DND-41 (cell line): ENCODE results near the gene EHBP1.

Experiments
- ATAC-seq: fragments of 200-7000 bp; cut with Tn5 transposase; 3 replicates; pipeline ENCODE4 v1.9.1; 2021; ENCODE audit warnings: low read depth; ENCODE audit not compliant: insufficient read depth
- DNase-seq: peaks from one replicate; pipeline ENCODE4 v3.0.0-alpha.2; 2020
- H2AFZ ChIP-seq: 2 replicates; pipeline ENCODE4 v1.6.0; 2012; ENCODE audit warnings: low read depth, low read length
- H3K27ac ChIP-seq: 2 replicates; pipeline ENCODE4 v1.5.1; 2012; ENCODE audit warnings: low read length, inconsistent platforms
- H3K27me3 ChIP-seq: fragments of 200-600 bp; sonication (generic); 2 replicates; pipeline ENCODE4 v1.6.0; 2012; ENCODE audit warnings: low read length, mild to moderate bottlenecking, inconsistent platforms; ENCODE audit not compliant: insufficient read depth, poor library complexity
- H3K36me3 ChIP-seq: 2 replicates; pipeline ENCODE4 v1.5.1; 2012; ENCODE audit warnings: low read length, inconsistent platforms; ENCODE audit not compliant: insufficient read depth
- H3K4me1 ChIP-seq: 2 replicates; pipeline ENCODE4 v1.5.1; 2012; ENCODE audit warnings: mild to moderate bottlenecking, low read length; ENCODE audit not compliant: insufficient read depth
- H3K4me2 ChIP-seq: 2 replicates; pipeline ENCODE4 v1.6.0; 2012; ENCODE audit warnings: mild to moderate bottlenecking, moderate library complexity, low read length, inconsistent platforms; ENCODE audit not compliant: insufficient read depth
- H3K4me3 ChIP-seq, 2 experiments: fragments of 200-600 bp in 1 of 2; shearing (Covaris generic) in 1 of 2; 2 replicates each; pipeline ENCODE4 v1.5.1; 2012 to 2016; ENCODE audit warnings: inconsistent platforms in 2 of 2, low read length in 2 of 2, mild to moderate bottlenecking in 2 of 2, low read depth in 1 of 2, moderate library complexity in 1 of 2
- H3K79me2 ChIP-seq: 2 replicates; pipeline ENCODE4 v1.6.0; 2012; ENCODE audit warnings: low read length, inconsistent platforms; ENCODE audit not compliant: insufficient read depth
- H3K9ac ChIP-seq: 2 replicates; pipeline ENCODE4 v1.6.0; 2012; ENCODE audit warnings: low read depth, mild to moderate bottlenecking, inconsistent platforms, low read length, moderate library complexity
- H3K9me3 ChIP-seq: 2 replicates; pipeline ENCODE4 v1.5.1; 2012; ENCODE audit warnings: low read length, moderate library complexity, mild to moderate bottlenecking, inconsistent platforms; ENCODE audit not compliant: insufficient read depth, severe bottlenecking
- H4K20me1 ChIP-seq: 2 replicates; pipeline ENCODE4 v1.6.0; 2012; ENCODE audit warnings: low read length; ENCODE audit not compliant: insufficient read depth
- CTCF ChIP-seq: IDR thresholded peaks from 2 replicates; pipeline ENCODE4 v1.5.1; 2012; ENCODE audit warnings: borderline replicate concordance, low read length, moderate library complexity, mild to moderate bottlenecking; ENCODE audit not compliant: poor library complexity, severe bottlenecking; ENCODE audit errors: extremely low read depth
- EZH2 ChIP-seq: IDR thresholded peaks from 3 replicates; pipeline ENCODE4 v1.6.1; 2012; ENCODE audit warnings: borderline replicate concordance, low read depth, mild to moderate bottlenecking, moderate library complexity, low read length, inconsistent platforms; ENCODE audit not compliant: severe bottlenecking

Gene EHBP1

GRCh38 chr2:62971936-62972335 lies 266.4 kb downstream of the EHBP1 start:
- H3K36me3 ChIP-seq = peaks cover 8% of the 10 kb centered on the region; the same call in 1 of the 2 replicates
- no peak overlapping the region for H3K4me3 ChIP-seq
- H3K9me3 ChIP-seq = no peaks in the 10 kb centered on the region
- no peak overlapping the region for H3K4me2 ChIP-seq
- no peaks in the 10 kb centered on the region for H3K27me3 ChIP-seq
- H4K20me1 ChIP-seq = no peaks in the 10 kb centered on the region
- no peak overlapping the region for H3K27ac ChIP-seq
- ATAC-seq (no peak), DNase-seq (no peak)
- no peak overlapping the region for H2AFZ ChIP-seq
- H3K79me2 ChIP-seq = no peaks in the 10 kb centered on the region
- no peak for TF ChIP-seq CTCF
- TF ChIP-seq EZH2 = no peak
- H3K9ac ChIP-seq = no peak overlapping the region
- H3K4me1 ChIP-seq = no peaks in the 10 kb centered on the region

GRCh38 chr2:62972601-62973000 lies 267.1 kb downstream of the EHBP1 start:
- H3K4me3 ChIP-seq = no peak overlapping the region
- H3K27me3 ChIP-seq = no peaks in the 10 kb centered on the region
- H3K4me2 ChIP-seq = no peak overlapping the region
- no peak for DNase-seq
- no peaks in the 10 kb centered on the region for H3K79me2 ChIP-seq
- no peaks in the 10 kb centered on the region for H3K4me1 ChIP-seq
- H4K20me1 ChIP-seq = no peaks in the 10 kb centered on the region
- no peak overlapping the region for H3K27ac ChIP-seq
- no peak overlapping the region for H3K9ac ChIP-seq
- ATAC-seq = no peak
- H3K36me3 ChIP-seq = peaks cover 8% of the 10 kb centered on the region; the same call in 1 of the 2 replicates
- no peak for TF ChIP-seq CTCF
- no peak for TF ChIP-seq EZH2
- H2AFZ ChIP-seq = no peak overlapping the region
- H3K9me3 ChIP-seq = no peaks in the 10 kb centered on the region

GRCh38 chr2:62974999-62975398 lies 269.5 kb downstream of the EHBP1 start:
- Histone ChIP-seq H3K27me3 (no peaks in the 10 kb centered on the region), H3K4me2 (no peak overlapping the region), H3K9ac (no peak overlapping the region), H3K27ac (no peak overlapping the region), H3K4me1 (no peaks in the 10 kb centered on the region), H3K9me3 (no peaks in the 10 kb centered on the region), H3K79me2 (no peaks in the 10 kb centered on the region), H3K4me3 (no peak overlapping the region), H2AFZ (no peak overlapping the region), H4K20me1 (no peaks in the 10 kb centered on the region), H3K36me3 (peaks cover 14% of the 10 kb centered on the region; the same call in 1 of the 2 replicates)
- ATAC-seq (no peak), DNase-seq (no peak)
- no peak for TF ChIP-seq CTCF
- TF ChIP-seq EZH2 = no peak

GRCh38 chr2:62991605-62992004 lies 286.1 kb downstream of the EHBP1 start:
- peaks cover 23% of the 10 kb centered on the region for H3K36me3 ChIP-seq
- no peak for ATAC-seq
- no peak overlapping the region for H3K4me3 ChIP-seq
- H3K27me3 ChIP-seq = no peaks in the 10 kb centered on the region
- TF ChIP-seq CTCF (no peak), EZH2 (no peak)
- H3K4me2 ChIP-seq = no peak overlapping the region
- H3K4me1 ChIP-seq = no peaks in the 10 kb centered on the region
- no peak for DNase-seq
- H4K20me1 ChIP-seq = no peaks in the 10 kb centered on the region
- H2AFZ ChIP-seq = no peak overlapping the region
- no peak overlapping the region for H3K9ac ChIP-seq
- no peak overlapping the region for H3K27ac ChIP-seq
- H3K9me3 ChIP-seq = no peaks in the 10 kb centered on the region
- no peaks in the 10 kb centered on the region for H3K79me2 ChIP-seq
